A549 (cell line): ENCODE data around the gene TNFAIP2. TPM values are rescaled to one million over a fixed set of nuclear protein-coding genes. Genes with fewer than 3 reads are reported as not detected.

Source experiments
- ATAC-seq, 2 experiments: fragments of 200-7000 bp in 1 of 2; fragments of >200 bp in 1 of 2; cut with Nextera tagmentation in 1 of 2; cut with Tn5 transposase in 1 of 2; 3 replicates each; pipeline versions ENCODE4 v1.8.0 to v1.9.1; 2018 to 2020; ENCODE audit warnings: mild to moderate bottlenecking in 1 of 2, moderate library complexity in 1 of 2
- CTCF ChIA-PET: fragments of 300-600 bp; sonication (Branson Sonifier 250); formaldehyde crosslinking; extraction: SDS; loops from one replicate; lab custom pipeline; 2021; ENCODE audit warnings: antibody characterized with exemption, inconsistent platforms; lab: Yijun Ruan, JAX
- POLR2A ChIA-PET: fragments of 350-600 bp; formaldehyde crosslinking; extraction: SDS; loops from one replicate; lab custom pipeline; 2021; ENCODE audit warnings: antibody characterized with exemption, inconsistent platforms; lab: Yijun Ruan, JAX
- DNase-seq, 2 experiments: peaks; one replicate each; pipeline versions ENCODE4 v3.0.0 to v3.0.0-alpha.2; 2011 to 2016; ENCODE audit warnings: low read depth in 1 of 2, low spot score in 1 of 2
- FAIRE-seq: peaks from 2 replicates; lab custom pipeline; 2011; peaks lifted over from hg19 to GRCh38; lab: Jason Lieb, UNC
- H3K27ac ChIP-seq, 2 experiments: fragments of >200 bp; sonication (Bioruptor Twin); formaldehyde crosslinking; 3 replicates each; pipeline ENCODE4 v1.5.1; 2016 to 2017
- H3K4me1 ChIP-seq: fragments of >200 bp; sonication (Bioruptor Twin); formaldehyde crosslinking; 3 replicates; pipeline ENCODE4 v1.6.1; 2016
- H3K4me2 ChIP-seq: fragments of >200 bp; sonication (Bioruptor Twin); formaldehyde crosslinking; 3 replicates; pipeline ENCODE4 v1.6.1; 2016
- H3K4me3 ChIP-seq: fragments of >200 bp; sonication (Bioruptor Twin); formaldehyde crosslinking; 3 replicates; pipeline ENCODE4 v1.5.1; 2016
- H3K9me3 ChIP-seq: fragments of >200 bp; sonication (Bioruptor Twin); formaldehyde crosslinking; 3 replicates; pipeline ENCODE4 v1.6.1; 2016
- ATOH8 ChIP-seq: fragments of 250-450 bp; sonication (Bioruptor Pico); IDR thresholded peaks from 2 replicates; pipeline ENCODE4 v1.5.0; 2020; ENCODE audit warnings: low read depth, mild to moderate bottlenecking, moderate library complexity
- CBX2 ChIP-seq: fragments of 200-600 bp; sonication (generic); IDR thresholded peaks from 2 replicates; pipeline ENCODE4 v1.6.1; 2016; ENCODE audit warnings: low read depth, mild to moderate bottlenecking, borderline replicate concordance
- CEBPB ChIP-seq, 2 experiments: fragments of >200 bp in 1 of 2; sonication (Bioruptor Twin) in 1 of 2; formaldehyde crosslinking in 1 of 2; IDR thresholded peaks; 2 replicates each; pipeline ENCODE4 v1.6.1; 2012 to 2016
- CHD2 ChIP-seq: fragments of 150-350 bp; IDR thresholded peaks from 2 replicates; pipeline ENCODE4 v1.6.1; 2014; ENCODE audit warnings: low read length; ENCODE audit not compliant: partially characterized antibody
- CTCF ChIP-seq: fragments of >200 bp; sonication (Bioruptor Twin); formaldehyde crosslinking; IDR thresholded peaks from 3 replicates; pipeline ENCODE4 v1.5.1; 2016
- EHF ChIP-seq: fragments of 250-450 bp; sonication (Bioruptor Pico); IDR thresholded peaks from 2 replicates; pipeline ENCODE4 v1.5.0; 2020; ENCODE audit warnings: mild to moderate bottlenecking
- EP300 ChIP-seq, 2 experiments: fragments of >200 bp; sonication (Bioruptor Twin); formaldehyde crosslinking; IDR thresholded peaks; 2 replicates in 1 of 2; 3 replicates in 1 of 2; pipeline ENCODE4 v1.6.1; 2016 to 2017
- FOSB ChIP-seq: fragments of 250-450 bp; sonication (Bioruptor Pico); IDR thresholded peaks from 2 replicates; pipeline ENCODE4 v1.5.0; 2020; ENCODE audit warnings: mild to moderate bottlenecking, moderate library complexity
- FOSL2 ChIP-seq, 2 experiments: fragments of 450-650 bp in 1 of 2; fragments of >200 bp in 1 of 2; sonication (Bioruptor Twin) in 1 of 2; formaldehyde crosslinking; IDR thresholded peaks; 2 replicates each; pipeline versions ENCODE4 v1.5.0 to v1.6.1; 2016 to 2020; ENCODE audit warnings: mild to moderate bottlenecking in 1 of 2, moderate library complexity in 1 of 2
- HES2 ChIP-seq: fragments of >200 bp; sonication (Bioruptor Twin); formaldehyde crosslinking; IDR thresholded peaks from 2 replicates; pipeline ENCODE4 v1.6.1; 2016
- HOXA7 ChIP-seq: fragments of 250-450 bp; sonication (Bioruptor Pico); IDR thresholded peaks from 2 replicates; pipeline ENCODE4 v1.5.0; 2020; ENCODE audit warnings: mild to moderate bottlenecking, moderate library complexity
- JUNB ChIP-seq: fragments of >200 bp; sonication (Bioruptor Twin); formaldehyde crosslinking; IDR thresholded peaks from 2 replicates; pipeline ENCODE4 v1.6.1; 2016
- MAFK ChIP-seq: fragments of 450-650 bp; IDR thresholded peaks from 2 replicates; pipeline ENCODE4 v1.6.1; 2014; ENCODE audit not compliant: partially characterized antibody
- RAD21 ChIP-seq, 2 experiments: fragments of >200 bp in 1 of 2; sonication (Bioruptor Twin) in 1 of 2; formaldehyde crosslinking in 1 of 2; IDR thresholded peaks in 1 of 2; conservative IDR thresholded peaks in 1 of 2; 2 replicates in 1 of 2; 3 replicates in 1 of 2; pipeline ENCODE4 v1.6.1; 2012 to 2018; ENCODE audit warnings: inconsistent platforms in 1 of 2
- SMC3 ChIP-seq: fragments of >200 bp; sonication (Bioruptor Twin); formaldehyde crosslinking; IDR thresholded peaks from 3 replicates; pipeline ENCODE4 v1.6.1; 2018; ENCODE audit warnings: inconsistent platforms
- ZC3H11A ChIP-seq: fragments of 450-650 bp; IDR thresholded peaks from 2 replicates; pipeline ENCODE4 v1.6.1; 2014; ENCODE audit warnings: antibody characterized with exemption, mild to moderate bottlenecking
- ZFP36 ChIP-seq: fragments of 450-650 bp; IDR thresholded peaks from 2 replicates; pipeline ENCODE4 v1.6.1; 2014; ENCODE audit warnings: borderline replicate concordance; ENCODE audit not compliant: partially characterized antibody
- ZNF302 ChIP-seq: fragments of 250-450 bp; sonication (Bioruptor Pico); IDR thresholded peaks from 2 replicates; pipeline ENCODE4 v1.9.0; 2021; ENCODE audit warnings: inconsistent platforms, mild to moderate bottlenecking, moderate library complexity
- WGBS: methylation state at CpG from one replicate; pipeline ENCODE4 v1.1.6; 2017; ENCODE audit errors: missing lambda C conversion rate; 5-methylcytosine and 5-hydroxymethylcytosine counted together
- polyA plus RNA-seq, 4 experiments: library from polyadenylated mRNA; depleted of rRNA in 3 of 4; stranded (reverse); fragments of >200 nt; fragmentation: RNase III in 1 of 4; extraction: RNeasy Plus Mini Kit Qiagen cat#74134 plus additional on column Dnase treatment in 1 of 4; gene quantifications; 2 replicates in 3 of 4; 3 replicates in 1 of 4; pipeline ENCODE4 v1.2.3, GENCODE V29; 2011 to 2017

Gene TNFAIP2
- polyA plus RNA-seq, 2 of the 4 experiments (the other 2 are of a cell fraction), result 222 to 254 TPM

GRCh38 chr14:103185051-103186029, 62.1 kb downstream of the TNFAIP2 start:
- Histone ChIP-seq H3K4me2 (peak overlapping the region; percentile 20), H3K4me1 (peaks cover 28% of the 10 kb centered on the region), H3K9me3 (no peaks in the 10 kb centered on the region), H3K4me3 (no peak overlapping the region), H3K27ac (peak overlapping the region; percentile 44 to 74; a peak in 5 of 6 replicates)
- ChIA-PET CTCF (interaction anchor here (0.6 to 13.1 kb wide), 40 partner anchors 8 to 533 kb away, joined by 3 to 261 read pairs (median 4); partner anchors contain the start of gene TNFAIP2), POLR2A (interaction anchor here (0.6 kb wide), 1 partner anchor 88 kb away, joined by 3 read pairs; no protein-coding TSS in a partner anchor)
- peak in 1 of 2 experiments; percentile 35; a peak in 2 of 6 replicates for ATAC-seq
- DNase-seq, result peak; percentile 31 to 54
- WGBS, result 45% methylated on average over 13 of the region's 13 CpGs
- TF ChIP-seq SMC3, result peak; percentile 80
- TF ChIP-seq MAFK, result no peak
- no peak for TF ChIP-seq JUNB
- no peak for TF ChIP-seq ZFP36
- TF ChIP-seq FOSB (CRISPR knock-in tag), result no peak
- TF ChIP-seq RAD21 (conservative IDR thresholded peaks at IDR 0.05 in 1 of 2, IDR thresholded peaks at IDR 0.05 in 1 of 2), result peak; percentile 71 to 75
- TF ChIP-seq CEBPB (IDR thresholded peaks at IDR 0.05), result peak; percentile 18 to 47; a peak in 2 of 4 replicates
- no peak for TF ChIP-seq CBX2
- TF ChIP-seq HOXA7 (CRISPR knock-in tag), result no peak
- no peak for TF ChIP-seq EP300 (IDR thresholded peaks at IDR 0.05)
- TF ChIP-seq CTCF, result peak; percentile 75
- no peak for TF ChIP-seq ZNF302 (CRISPR knock-in tag)
- TF ChIP-seq HES2, result no peak
- no peak for TF ChIP-seq ZC3H11A
- TF ChIP-seq CHD2, result no peak
- TF ChIP-seq FOSL2 (IDR thresholded peaks at IDR 0.05), result no peak
- TF ChIP-seq FOSL2 (CRISPR knock-in tag; IDR thresholded peaks at IDR 0.05), result no peak
- peak; percentile 7 for FAIRE-seq

- Histone ChIP-seq H3K9me3 (no peaks in the 10 kb centered on the region), H3K4me3 (no peak overlapping the region), H3K4me1 (peaks cover 28% of the 10 kb centered on the region), H3K27ac (peak overlapping the region; percentile 44 to 74; a peak in 5 of 6 replicates), H3K4me2 (no peak overlapping the region)
- no peak for FAIRE-seq
- ChIA-PET POLR2A (no interaction called here), CTCF (interaction anchor here (0.6 to 13.1 kb wide), 20 partner anchors 9 to 534 kb away, joined by 3 to 261 read pairs (median 4); partner anchors contain the start of gene TNFAIP2)
- no peak for ATAC-seq
- DNase-seq, result no peak
- 89% methylated on average over 9 of the region's 9 CpGs for WGBS
- TF ChIP-seq EHF (CRISPR knock-in tag) (no peak), ATOH8 (CRISPR knock-in tag) (no peak), JUNB (no peak), MAFK (peak; percentile 29)
Observed at GRCh38 chr14:103186241-103186822, 63.1 kb downstream of the TNFAIP2 start.

Other genes starting within 250 kb of the TNFAIP2 start
- 0.25 and 0.36 TPM in 2 replicates for gene AMN, start 200.8 kb upstream of the TNFAIP2 start, polyA plus RNA-seq (2011; rRNA removed)
- gene AMN, start 200.8 kb upstream of the TNFAIP2 start, polyA plus RNA-seq (2017; fragmentation: RNase III; extraction: RNeasy Plus Mini Kit Qiagen cat#74134 plus additional on column Dnase treatment), result 0.46 to 0.67 TPM (median 0.58 TPM) in 3 replicates
- gene CDC42BPB, start 65.9 kb upstream of the TNFAIP2 start, polyA plus RNA-seq (2011; rRNA removed), result 57.1 and 105 TPM in 2 replicates
- gene CDC42BPB, start 65.9 kb upstream of the TNFAIP2 start, polyA plus RNA-seq (2017; fragmentation: RNase III; extraction: RNeasy Plus Mini Kit Qiagen cat#74134 plus additional on column Dnase treatment), result 56.0 to 56.4 TPM (median 56.0 TPM) in 3 replicates
- gene LBHD2, start 39.3 kb upstream of the TNFAIP2 start, polyA plus RNA-seq (2011; rRNA removed), result not detected in 2 replicates
- not detected in 3 replicates for gene LBHD2, start 39.3 kb upstream of the TNFAIP2 start, polyA plus RNA-seq (2017; fragmentation: RNase III; extraction: RNeasy Plus Mini Kit Qiagen cat#74134 plus additional on column Dnase treatment)
- gene EXOC3L4, start 28.7 kb upstream of the TNFAIP2 start, polyA plus RNA-seq (2011; rRNA removed), result 0.94 and 1.5 TPM in 2 replicates
- 4.3 to 4.9 TPM (median 4.7 TPM) in 3 replicates for gene EXOC3L4, start 28.7 kb upstream of the TNFAIP2 start, polyA plus RNA-seq (2017; fragmentation: RNase III; extraction: RNeasy Plus Mini Kit Qiagen cat#74134 plus additional on column Dnase treatment)
- gene EIF5, start 210.8 kb downstream of the TNFAIP2 start, polyA plus RNA-seq (2011; rRNA removed), result 509 and 591 TPM in 2 replicates
- 276 to 288 TPM (median 281 TPM) in 3 replicates for gene EIF5, start 210.8 kb downstream of the TNFAIP2 start, polyA plus RNA-seq (2017; fragmentation: RNase III; extraction: RNeasy Plus Mini Kit Qiagen cat#74134 plus additional on column Dnase treatment)